ENCODE results near the gene HMSD.
A peak's percentile ranks its signal among the peaks of the same experiment; 100 is the strongest.

Gene HMSD

DNA sequence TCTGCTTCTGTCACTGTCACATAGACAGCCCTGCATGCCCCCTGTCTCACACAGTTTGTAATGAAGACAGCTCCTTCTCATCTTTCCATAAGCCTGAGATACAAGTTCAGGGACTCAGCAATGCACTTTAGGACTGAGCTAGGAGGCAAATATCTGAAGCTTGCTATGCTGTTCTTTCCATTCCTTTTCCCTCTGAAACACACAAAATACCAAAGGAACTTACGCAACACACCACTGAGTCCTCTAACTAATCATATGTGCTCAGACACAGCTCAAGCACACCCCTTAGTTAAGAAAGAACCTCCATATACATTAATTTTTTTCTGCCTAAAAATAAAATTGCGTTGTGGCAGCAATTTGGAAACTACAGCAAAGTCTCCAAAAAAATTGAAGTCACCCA, 38.6 kb downstream of the HMSD start:
- H3K4me3 ChIP-seq (ENCODE audit: low read length): no peak overlapping the region
- no peak for DNase-seq (ENCODE audit: low read depth)
- no peak for TF ChIP-seq CTCF (conservative IDR thresholded peaks at IDR 0.05; ENCODE audit: low read length)

DNA sequence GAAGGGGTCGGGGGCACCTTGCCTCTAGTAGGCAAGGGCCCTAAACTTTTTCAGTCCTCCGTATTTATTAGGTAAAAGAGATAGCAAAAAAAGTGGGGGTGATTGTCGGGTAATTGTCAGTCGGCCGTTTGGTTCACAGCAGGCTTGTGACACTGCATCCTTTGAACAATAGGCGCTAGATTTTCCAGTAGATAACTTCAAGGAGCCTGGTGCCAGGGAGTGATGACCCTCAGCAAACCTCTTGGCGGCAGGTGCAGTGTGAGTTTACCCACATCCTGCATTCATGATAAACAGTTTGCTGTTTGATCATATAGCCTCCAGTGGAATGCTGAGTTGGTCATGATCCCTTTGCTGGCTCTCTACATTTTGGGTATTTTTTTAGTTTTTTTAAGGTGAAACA, 43.6 kb downstream of the HMSD start:
- no peak overlapping the region for H3K4me3 ChIP-seq (ENCODE audit: low read length)
- TF ChIP-seq CTCF (conservative IDR thresholded peaks at IDR 0.05; ENCODE audit: low read length): no peak
- no peak for DNase-seq (ENCODE audit: low read depth)

- DNase-seq (ENCODE audit: low read depth): peak; percentile 67
- TF ChIP-seq CTCF (conservative IDR thresholded peaks at IDR 0.05; ENCODE audit: low read length): peak; percentile 96
- no peak overlapping the region for H3K4me3 ChIP-seq (ENCODE audit: low read length)
These were observed 45.8 kb downstream of the HMSD start for GRCh38 chr18:63994783-63995399.

DNA sequence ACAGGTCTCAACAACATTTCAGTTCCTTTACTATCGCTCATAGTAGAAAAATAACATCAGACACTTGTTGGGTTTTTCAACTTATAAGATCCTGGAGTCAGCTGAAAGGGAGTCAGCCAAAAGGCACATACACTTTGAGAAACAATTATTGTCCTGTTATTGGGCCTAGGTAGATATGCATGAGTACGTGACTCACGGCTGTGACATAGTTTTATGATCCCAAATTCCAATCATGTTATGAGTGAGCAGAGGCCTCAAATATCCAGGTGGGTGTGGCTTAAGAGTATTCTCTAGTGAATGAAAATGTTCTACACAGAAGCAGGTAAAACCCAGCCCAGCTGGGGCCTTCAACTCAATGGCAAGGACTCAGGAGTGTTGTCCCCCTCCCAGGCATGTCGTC, 47.9 kb downstream of the HMSD start:
- no peak for TF ChIP-seq CTCF (conservative IDR thresholded peaks at IDR 0.05; ENCODE audit: low read length)

DNA sequence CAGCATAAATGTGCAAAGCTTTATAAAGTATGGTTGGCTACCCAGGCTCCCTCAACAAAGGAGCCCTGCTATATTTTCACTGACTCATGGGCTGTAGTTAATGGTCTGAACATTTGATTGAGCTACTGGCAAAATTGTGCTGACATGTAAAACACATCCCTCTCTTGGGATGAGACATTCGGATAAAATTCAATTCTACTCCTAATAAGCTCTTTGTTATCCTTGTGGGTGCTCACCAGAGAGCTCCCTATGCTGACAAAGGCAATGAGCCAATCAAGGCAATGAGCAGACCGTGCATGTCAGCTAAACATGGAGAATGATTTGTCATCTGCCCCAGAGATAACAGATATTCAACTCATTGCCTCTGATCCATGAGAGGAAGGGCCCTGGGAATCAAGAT, 48.5 kb downstream of the HMSD start:
- no peak for DNase-seq (ENCODE audit: low read depth)
- no peak overlapping the region for H3K4me3 ChIP-seq (ENCODE audit: low read length)
- no peak for TF ChIP-seq CTCF (conservative IDR thresholded peaks at IDR 0.05; ENCODE audit: low read length)

More for the DNA sequence above, 47.9 kb downstream of the HMSD start:
- no peak overlapping the region for H3K4me3 ChIP-seq (ENCODE audit: low read length)
- no peak for DNase-seq (ENCODE audit: low read depth)

- TF ChIP-seq CTCF (conservative IDR thresholded peaks at IDR 0.05; ENCODE audit: low read length): no peak
- no peak overlapping the region for H3K4me3 ChIP-seq (ENCODE audit: low read length)
- DNase-seq (ENCODE audit: low read depth): no peak
These were observed 50.8 kb downstream of the HMSD start for GRCh38 chr18:63999871-64000270.

- no peak for DNase-seq (ENCODE audit: low read depth)
- TF ChIP-seq CTCF (conservative IDR thresholded peaks at IDR 0.05; ENCODE audit: low read length): no peak
- H3K4me3 ChIP-seq (ENCODE audit: low read length): no peak overlapping the region
These were observed 53.5 kb downstream of the HMSD start for GRCh38 chr18:64002581-64002980.

Measured in AG10803 (cell line).